Erythroblast (primary cell): Measurements from ENCODE around the gene MSH5.

ENCODE experiments used
- GATA1 ChIP-seq: IDR thresholded peaks from 2 replicates; pipeline ENCODE4 v1.6.1; 2011; ENCODE audit warnings: low read depth, mild to moderate bottlenecking, control low read depth, low read length, moderate library complexity
- POLR2A ChIP-seq: IDR thresholded peaks from 2 replicates; pipeline ENCODE4 v1.6.1; 2011; ENCODE audit warnings: mild to moderate bottlenecking, low read length

DNA sequence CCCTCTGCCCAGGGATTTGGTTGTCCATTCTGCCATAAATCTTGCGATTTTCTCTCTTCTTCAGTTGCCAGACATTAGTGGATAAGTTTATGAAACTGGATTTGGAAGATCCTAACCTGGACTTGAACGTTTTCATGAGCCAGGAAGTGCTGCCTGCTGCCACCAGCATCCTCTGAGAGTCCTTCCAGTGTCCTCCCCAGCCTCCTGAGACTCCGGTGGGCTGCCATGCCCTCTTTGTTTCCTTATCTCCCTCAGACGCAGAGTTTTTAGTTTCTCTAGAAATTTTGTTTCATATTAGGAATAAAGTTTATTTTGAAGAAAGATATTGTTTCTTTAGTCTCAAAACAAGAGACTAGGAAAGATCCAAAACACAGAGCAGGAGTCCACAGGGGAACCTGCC lies 22.6 kb downstream of the MSH5 start, which contains the start of gene SAPCD1:
- TF ChIP-seq POLR2A (no peak), GATA1 (no peak)
